ENCODE results near the gene AP3S2.

The AP3S2 gene

DNA sequence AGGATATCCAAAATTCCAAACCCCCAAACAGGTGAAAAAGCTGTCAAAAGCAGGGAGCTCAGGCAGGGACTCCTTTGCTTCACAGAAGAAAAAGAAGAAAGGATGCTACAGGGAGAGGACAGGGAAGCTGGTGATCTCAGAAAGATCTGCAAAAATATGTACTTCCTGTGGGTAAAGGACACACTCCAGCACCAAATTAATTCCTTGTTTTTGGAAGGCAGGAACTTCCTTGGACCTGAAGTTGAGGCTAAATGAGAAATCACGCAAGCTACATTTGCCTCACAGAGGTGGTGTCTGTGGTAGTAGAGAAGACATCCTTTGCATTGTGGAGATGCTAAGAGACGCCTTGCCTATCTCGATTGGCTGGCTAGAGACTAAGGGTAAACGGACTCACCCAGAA lies 52.5 kb downstream of the AP3S2 start:
- no peak for TF ChIP-seq EZH2phosphoT487 (conservative IDR thresholded peaks at IDR 0.05; ENCODE audit: low read length)
- TF ChIP-seq, protein P1, sequence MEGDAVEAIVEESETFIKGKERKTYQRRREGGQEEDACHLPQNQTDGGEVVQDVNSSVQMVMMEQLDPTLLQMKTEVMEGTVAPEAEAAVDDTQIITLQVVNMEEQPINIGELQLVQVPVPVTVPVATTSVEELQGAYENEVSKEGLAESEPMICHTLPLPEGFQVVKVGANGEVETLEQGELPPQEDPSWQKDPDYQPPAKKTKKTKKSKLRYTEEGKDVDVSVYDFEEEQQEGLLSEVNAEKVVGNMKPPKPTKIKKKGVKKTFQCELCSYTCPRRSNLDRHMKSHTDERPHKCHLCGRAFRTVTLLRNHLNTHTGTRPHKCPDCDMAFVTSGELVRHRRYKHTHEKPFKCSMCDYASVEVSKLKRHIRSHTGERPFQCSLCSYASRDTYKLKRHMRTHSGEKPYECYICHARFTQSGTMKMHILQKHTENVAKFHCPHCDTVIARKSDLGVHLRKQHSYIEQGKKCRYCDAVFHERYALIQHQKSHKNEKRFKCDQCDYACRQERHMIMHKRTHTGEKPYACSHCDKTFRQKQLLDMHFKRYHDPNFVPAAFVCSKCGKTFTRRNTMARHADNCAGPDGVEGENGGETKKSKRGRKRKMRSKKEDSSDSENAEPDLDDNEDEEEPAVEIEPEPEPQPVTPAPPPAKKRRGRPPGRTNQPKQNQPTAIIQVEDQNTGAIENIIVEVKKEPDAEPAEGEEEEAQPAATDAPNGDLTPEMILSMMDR (IDR thresholded peaks at IDR 0.05; ENCODE audit: insufficient read depth, low read length, poor library complexity, severe bottlenecking), result no peak
- H2AFZ ChIP-seq (ENCODE audit: low read depth, low read length, severe bottlenecking), result no peak overlapping the region
- H4K20me1 ChIP-seq (ENCODE audit: low read depth, low read length), result no peaks in the 10 kb centered on the region
- H3K9me2 ChIP-seq (replicated peaks; ENCODE audit: insufficient read depth, low read length), result no peaks in the 10 kb centered on the region
- H3K27ac ChIP-seq (ENCODE audit: low read depth, low read length), result no peak overlapping the region
- H3K79me2 ChIP-seq (ENCODE audit: insufficient read depth, low read length), result no peaks in the 10 kb centered on the region
- H3K4me2 ChIP-seq (ENCODE audit: low read depth, low read length, poor library complexity, severe bottlenecking), result no peak overlapping the region
- no peak overlapping the region for H3K4me3 ChIP-seq (ENCODE audit: insufficient read depth, low read length, poor library complexity, severe bottlenecking)
- no peaks in the 10 kb centered on the region for H3K9me3 ChIP-seq (ENCODE audit: insufficient read depth, low read length)
- no peaks in the 10 kb centered on the region for H3F3A ChIP-seq (ENCODE audit: insufficient read depth)
- H3K36me3 ChIP-seq (ENCODE audit: low read length), result no peaks in the 10 kb centered on the region
- H3K27me3 ChIP-seq (ENCODE audit: low read length), result no peaks in the 10 kb centered on the region
- no peak overlapping the region for H3K9ac ChIP-seq (ENCODE audit: low read length)

DNA sequence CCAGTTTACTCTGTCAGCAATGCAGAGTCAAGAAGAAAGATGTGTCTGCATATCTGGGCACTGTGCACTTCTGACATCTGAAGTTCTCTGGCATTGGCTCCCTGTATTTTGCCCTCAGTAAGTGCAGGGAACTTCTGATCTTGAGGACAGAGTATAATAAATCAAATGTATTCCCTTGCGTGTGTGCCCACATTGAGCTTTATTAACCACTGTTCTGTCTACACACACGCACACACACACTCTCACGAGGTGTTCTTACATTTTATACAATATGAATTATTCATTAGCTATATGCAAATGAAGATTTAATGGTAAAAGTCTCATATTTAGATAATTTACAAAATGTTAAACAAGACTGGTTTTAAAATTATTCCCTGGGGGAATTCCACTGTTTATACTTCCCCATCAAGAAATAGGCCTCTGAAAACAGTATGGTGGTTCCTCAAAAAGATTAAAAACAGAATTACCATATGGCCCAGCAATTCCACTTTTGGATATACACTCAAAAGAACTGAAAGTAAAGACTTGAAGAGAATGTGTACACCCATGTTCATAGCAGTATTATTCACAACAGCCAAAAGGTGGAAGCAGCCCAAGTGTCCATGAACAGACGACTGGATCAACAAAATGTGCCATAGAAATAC lies 54.5 kb downstream of the AP3S2 start:
- Histone ChIP-seq H4K20me1 (ENCODE audit: low read depth, low read length) (no peaks in the 10 kb centered on the region), H3K9ac (ENCODE audit: low read length) (no peak overlapping the region)

DNA sequence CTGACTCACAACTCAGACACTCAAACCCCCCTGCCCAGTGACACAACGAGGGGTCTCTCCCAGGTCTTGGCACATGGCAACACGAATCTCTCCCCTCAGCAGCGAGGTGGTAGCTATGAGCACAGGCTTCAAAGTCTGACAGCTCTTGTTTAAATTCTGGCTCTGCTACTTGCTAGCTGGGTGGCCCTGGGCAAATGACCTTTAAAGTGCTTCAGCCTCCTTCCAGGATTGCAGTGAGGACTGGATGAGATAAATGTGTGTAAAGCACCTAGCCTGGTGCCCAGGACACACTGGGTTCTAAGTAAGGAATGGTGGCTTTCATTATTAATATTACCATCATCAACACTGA lies 56.0 kb downstream of the AP3S2 start:
- Histone ChIP-seq H3K9ac (ENCODE audit: low read length) (no peak overlapping the region), H3K9me3 (ENCODE audit: insufficient read depth, low read length) (no peaks in the 10 kb centered on the region), H3K27me3 (ENCODE audit: low read length) (no peaks in the 10 kb centered on the region), H3K9me2 (replicated peaks; ENCODE audit: insufficient read depth, low read length) (no peaks in the 10 kb centered on the region), H3K79me2 (ENCODE audit: insufficient read depth, low read length) (no peaks in the 10 kb centered on the region), H2AFZ (ENCODE audit: low read depth, low read length, severe bottlenecking) (no peak overlapping the region), H3K36me3 (ENCODE audit: low read length) (no peaks in the 10 kb centered on the region), H3K4me3 (ENCODE audit: insufficient read depth, low read length, poor library complexity, severe bottlenecking) (no peak overlapping the region), H3K4me2 (ENCODE audit: low read depth, low read length, poor library complexity, severe bottlenecking) (no peak overlapping the region), H4K20me1 (ENCODE audit: low read depth, low read length) (no peaks in the 10 kb centered on the region), H3F3A (ENCODE audit: insufficient read depth) (no peaks in the 10 kb centered on the region), H3K27ac (ENCODE audit: low read depth, low read length) (no peak overlapping the region)
- TF ChIP-seq, protein P1 (IDR thresholded peaks at IDR 0.05; ENCODE audit: insufficient read depth, low read length, poor library complexity, severe bottlenecking), result no peak
- TF ChIP-seq EZH2phosphoT487 (conservative IDR thresholded peaks at IDR 0.05; ENCODE audit: low read length), result no peak

More for the DNA sequence above, 54.5 kb downstream of the AP3S2 start:
- H3F3A ChIP-seq (ENCODE audit: insufficient read depth), result no peaks in the 10 kb centered on the region
- H3K79me2 ChIP-seq (ENCODE audit: insufficient read depth, low read length), result no peaks in the 10 kb centered on the region
- H3K4me2 ChIP-seq (ENCODE audit: low read depth, low read length, poor library complexity, severe bottlenecking), result no peak overlapping the region
- no peaks in the 10 kb centered on the region for H3K9me3 ChIP-seq (ENCODE audit: insufficient read depth, low read length)
- H2AFZ ChIP-seq (ENCODE audit: low read depth, low read length, severe bottlenecking), result no peak overlapping the region
- no peaks in the 10 kb centered on the region for H3K36me3 ChIP-seq (ENCODE audit: low read length)
- H3K4me3 ChIP-seq (ENCODE audit: insufficient read depth, low read length, poor library complexity, severe bottlenecking), result no peak overlapping the region
- no peaks in the 10 kb centered on the region for H3K9me2 ChIP-seq (replicated peaks; ENCODE audit: insufficient read depth, low read length)
- H3K27me3 ChIP-seq (ENCODE audit: low read length), result no peaks in the 10 kb centered on the region
- no peak overlapping the region for H3K27ac ChIP-seq (ENCODE audit: low read depth, low read length)
- TF ChIP-seq, protein P1 (IDR thresholded peaks at IDR 0.05; ENCODE audit: insufficient read depth, low read length, poor library complexity, severe bottlenecking), result no peak
- no peak for TF ChIP-seq EZH2phosphoT487 (conservative IDR thresholded peaks at IDR 0.05; ENCODE audit: low read length)
